PC-9 (cell line): ENCODE measurements around the gene TMEM156. TPM values are rescaled to one million over a fixed set of nuclear protein-coding genes. Genes with fewer than 3 reads are reported as not detected.

Source experiments
- BruUV-seq: library from RNA; stranded (reverse); fragments of 400-500 nt; replicated peaks from 2 replicates; lab custom pipeline; 2021; lab: Mats Ljungman, UMichigan
- CTCF ChIA-PET: fragments of 300-600 bp; sonication (Branson Sonifier 250); formaldehyde crosslinking; loops from one replicate; lab custom pipeline; 2022; ENCODE audit warnings: antibody characterized with exemption; lab: Charles Lee
- POLR2A ChIA-PET: fragments of 300-600 bp; sonication (Branson Sonifier 250); formaldehyde crosslinking; loops from one replicate; lab custom pipeline; 2022; ENCODE audit warnings: antibody characterized with exemption; ENCODE audit not compliant: unreplicated experiment; lab: Charles Lee
- DNase-seq, 2 experiments: peaks; one replicate each; pipeline versions ENCODE4 v3.0.0 to v3.0.0-alpha.2; 2015 to 2022; ENCODE audit warnings: mixed read lengths in 1 of 2
- H2AFZ ChIP-seq: fragments of 200-600 bp; sonication (generic); 2 replicates; pipeline ENCODE4 v1.8.1; 2017; ENCODE audit warnings: antibody characterized with exemption
- H3F3A ChIP-seq: fragments of 200-600 bp; sonication (generic); 2 replicates; pipeline ENCODE4 v1.8.1; 2017; ENCODE audit warnings: antibody characterized with exemption, mild to moderate bottlenecking, low read depth; ENCODE audit not compliant: insufficient read depth
- H3K27ac ChIP-seq: fragments of 200-600 bp; sonication (generic); 2 replicates; pipeline ENCODE4 v1.6.1; 2016; ENCODE audit warnings: mixed run types
- H3K27me3 ChIP-seq: fragments of 200-600 bp; sonication (generic); 2 replicates; pipeline ENCODE4 v1.6.1; 2016; ENCODE audit warnings: low read depth, mixed run types; ENCODE audit not compliant: insufficient read depth
- H3K36me3 ChIP-seq: fragments of 200-600 bp; sonication (generic); 2 replicates; pipeline ENCODE4 v1.6.1; 2016; ENCODE audit warnings: low read depth, mixed run types
- H3K4me1 ChIP-seq: fragments of 200-600 bp; sonication (generic); replicated peaks from 2 replicates; pipeline ENCODE4 v1.6.1; 2016; ENCODE audit warnings: mixed run types; ENCODE audit not compliant: insufficient read depth
- H3K4me2 ChIP-seq: fragments of 200-600 bp; sonication (generic); 2 replicates; pipeline ENCODE4 v1.6.1; 2017; ENCODE audit warnings: mixed run types
- H3K4me3 ChIP-seq: fragments of 200-600 bp; sonication (generic); 2 replicates; pipeline ENCODE4 v1.6.1; 2016; ENCODE audit warnings: mixed run types
- H3K79me2 ChIP-seq: fragments of 200-600 bp; sonication (generic); 2 replicates; pipeline ENCODE4 v1.6.1; 2017; ENCODE audit warnings: low read depth, mixed run types
- H3K9me2 ChIP-seq: fragments of 200-600 bp; sonication (generic); 2 replicates; pipeline ENCODE4 v1.8.1; 2017; ENCODE audit warnings: mild to moderate bottlenecking; ENCODE audit not compliant: insufficient read depth
- H3K9me3 ChIP-seq: fragments of 200-600 bp; sonication (generic); 2 replicates; pipeline ENCODE4 v1.8.1; 2016; ENCODE audit warnings: low read depth; ENCODE audit not compliant: insufficient read depth
- H4K20me1 ChIP-seq: fragments of 200-600 bp; sonication (generic); 2 replicates; pipeline ENCODE4 v1.8.1; 2017; ENCODE audit not compliant: insufficient read depth
- EZH2 ChIP-seq: fragments of 200-600 bp; sonication (generic); IDR thresholded peaks from 2 replicates; pipeline ENCODE4 v1.8.0; 2017; ENCODE audit warnings: antibody characterized with exemption, low read depth
- intact Hi-C: fragments of 100-400 bp; cut with micrococcal nuclease; formaldehyde crosslinking; loops from one replicate; pipeline ENCODE4 v1.10.0; 2022; ENCODE audit not compliant: unreplicated experiment
- total RNA-seq: library from RNA; stranded (reverse); gene quantifications from 2 replicates; pipeline ENCODE4 v1.2.3, GENCODE V29; 2021
- TF ChIP-seq, protein P1 (sequence below): fragments of 200-600 bp; sonication (generic); conservative IDR thresholded peaks from 2 replicates; pipeline ENCODE4 v1.6.1; 2017; ENCODE audit warnings: mixed run types, antibody characterized with exemption, mild to moderate bottlenecking, moderate library complexity

Gene TMEM156
- total RNA-seq, 1 experiment from 2014 or later, result 29.3 TPM

DNA sequence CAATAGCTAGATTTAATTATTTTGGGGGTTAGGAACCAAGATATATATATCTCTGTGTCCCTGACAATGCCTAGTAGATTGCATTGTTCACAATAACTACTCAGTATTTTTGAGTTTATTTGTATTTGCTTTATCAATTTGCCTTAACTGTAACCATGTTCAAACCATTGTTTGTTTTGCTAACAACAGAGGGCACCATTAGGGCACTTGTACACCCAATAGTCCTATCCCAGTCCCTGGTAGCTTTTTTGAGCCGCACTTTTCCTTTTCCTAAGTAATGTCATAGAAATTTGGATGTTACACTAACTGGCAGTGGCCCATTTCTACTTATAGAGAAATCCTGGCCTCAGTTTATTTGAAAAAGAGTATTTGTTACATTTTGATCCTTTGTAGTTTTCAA, 29.2 kb upstream of the TMEM156 start:
- ChIA-PET CTCF (no interaction called here), POLR2A (no interaction called here)
- intact Hi-C loops, result no loop called here
- H3K9me2 ChIP-seq, result peaks cover 4% of the 10 kb centered on the region; the same call in 1 of the 2 replicates
- peaks cover 9% of the 10 kb centered on the region; the same call in 1 of the 2 replicates for H3K36me3 ChIP-seq
- H3K4me3 ChIP-seq, result no peak overlapping the region
- no peaks in the 10 kb centered on the region for H3K4me1 ChIP-seq
- BruUV-seq, result no TSS peak
- H3F3A ChIP-seq, result peaks cover 14% of the 10 kb centered on the region; the same call in 1 of the 2 replicates
- H3K27me3 ChIP-seq, result no peaks in the 10 kb centered on the region
- H2AFZ ChIP-seq, result no peak overlapping the region
- peaks cover 90% of the 10 kb centered on the region for H3K79me2 ChIP-seq
- TF ChIP-seq, protein P1, sequence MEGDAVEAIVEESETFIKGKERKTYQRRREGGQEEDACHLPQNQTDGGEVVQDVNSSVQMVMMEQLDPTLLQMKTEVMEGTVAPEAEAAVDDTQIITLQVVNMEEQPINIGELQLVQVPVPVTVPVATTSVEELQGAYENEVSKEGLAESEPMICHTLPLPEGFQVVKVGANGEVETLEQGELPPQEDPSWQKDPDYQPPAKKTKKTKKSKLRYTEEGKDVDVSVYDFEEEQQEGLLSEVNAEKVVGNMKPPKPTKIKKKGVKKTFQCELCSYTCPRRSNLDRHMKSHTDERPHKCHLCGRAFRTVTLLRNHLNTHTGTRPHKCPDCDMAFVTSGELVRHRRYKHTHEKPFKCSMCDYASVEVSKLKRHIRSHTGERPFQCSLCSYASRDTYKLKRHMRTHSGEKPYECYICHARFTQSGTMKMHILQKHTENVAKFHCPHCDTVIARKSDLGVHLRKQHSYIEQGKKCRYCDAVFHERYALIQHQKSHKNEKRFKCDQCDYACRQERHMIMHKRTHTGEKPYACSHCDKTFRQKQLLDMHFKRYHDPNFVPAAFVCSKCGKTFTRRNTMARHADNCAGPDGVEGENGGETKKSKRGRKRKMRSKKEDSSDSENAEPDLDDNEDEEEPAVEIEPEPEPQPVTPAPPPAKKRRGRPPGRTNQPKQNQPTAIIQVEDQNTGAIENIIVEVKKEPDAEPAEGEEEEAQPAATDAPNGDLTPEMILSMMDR, result no peak
- no peak for TF ChIP-seq EZH2
- no peak for DNase-seq
- H3K4me2 ChIP-seq, result no peak overlapping the region
- no peaks in the 10 kb centered on the region for H3K9me3 ChIP-seq
- no peak overlapping the region for H3K27ac ChIP-seq
- peaks cover 8% of the 10 kb centered on the region for H4K20me1 ChIP-seq

DNA sequence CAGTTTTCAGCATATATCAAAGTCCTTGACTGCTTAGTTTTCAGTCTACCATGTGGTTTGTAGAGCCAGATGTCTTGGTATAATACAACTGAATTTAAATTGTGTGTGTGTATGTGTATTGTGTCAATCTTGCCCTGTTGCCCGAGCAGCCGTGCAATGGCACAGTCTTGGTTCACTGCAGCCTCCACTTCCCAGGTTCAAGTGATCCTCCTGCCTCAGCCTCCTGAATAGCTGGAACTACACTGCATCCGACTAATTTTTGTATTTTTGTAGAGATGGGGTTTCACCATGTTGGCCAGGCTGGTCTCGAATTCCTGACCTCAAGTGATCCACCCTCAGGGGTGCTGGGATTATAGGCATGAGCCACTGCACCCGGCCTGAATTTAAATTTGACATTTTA, 23.8 kb upstream of the TMEM156 start:
- no peak overlapping the region for H2AFZ ChIP-seq
- ChIA-PET CTCF (no interaction called here), POLR2A (no interaction called here)
- peaks cover 9% of the 10 kb centered on the region; the same call in 1 of the 2 replicates for H3K36me3 ChIP-seq
- intact Hi-C loops, result no loop called here
- no TSS peak for BruUV-seq
- no peak overlapping the region for H3K4me2 ChIP-seq
- no peak overlapping the region for H3K27ac ChIP-seq
- DNase-seq, result no peak
- H3K4me3 ChIP-seq, result no peak overlapping the region
- H3K9me3 ChIP-seq, result no peaks in the 10 kb centered on the region
- H3K9me2 ChIP-seq, result 0 out of 2 replicates have a peak, but pooled peaks cover 4% of the 10 kb centered on the region
- peaks cover 28% of the 10 kb centered on the region for H4K20me1 ChIP-seq
- H3K27me3 ChIP-seq, result no peaks in the 10 kb centered on the region
- H3K79me2 ChIP-seq, result peaks cover 97% of the 10 kb centered on the region
- H3F3A ChIP-seq, result peaks cover 16% of the 10 kb centered on the region; the same call in 1 of the 2 replicates
- H3K4me1 ChIP-seq, result no peaks in the 10 kb centered on the region; the same call in 1 of the 2 replicates
- TF ChIP-seq EZH2, result no peak
- TF ChIP-seq, protein P1, result no peak

DNA sequence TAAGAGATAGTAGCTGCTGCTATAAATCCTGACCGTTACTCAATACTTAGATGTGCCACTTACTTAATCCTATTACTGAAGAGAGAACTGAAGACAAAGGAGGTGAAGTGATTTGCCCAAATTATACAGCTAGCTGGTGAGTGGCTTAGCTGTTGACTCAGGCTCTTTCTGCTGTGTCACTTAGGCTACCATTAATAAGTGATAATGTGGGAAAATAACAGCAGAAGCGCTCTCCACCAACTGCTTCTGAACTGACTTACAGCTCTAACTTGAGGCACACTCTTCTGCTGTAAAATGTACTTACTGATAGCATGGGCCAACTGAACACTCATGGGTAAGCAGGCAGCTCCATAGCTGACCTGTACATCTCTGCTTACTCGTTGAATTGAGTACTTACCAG, 22.3 kb upstream of the TMEM156 start:
- H3F3A ChIP-seq, result peaks cover 13% of the 10 kb centered on the region; the same call in 1 of the 2 replicates
- TF ChIP-seq, protein P1, result no peak
- TF ChIP-seq EZH2, result no peak
- H3K79me2 ChIP-seq, result peaks cover 97% of the 10 kb centered on the region
- H3K27me3 ChIP-seq, result no peaks in the 10 kb centered on the region
- DNase-seq, result no peak
- POLR2A ChIA-PET, result no interaction called here
- CTCF ChIA-PET, result no interaction called here
- H4K20me1 ChIP-seq, result peaks cover 29% of the 10 kb centered on the region
- H2AFZ ChIP-seq, result no peak overlapping the region
- BruUV-seq, result no TSS peak
- peaks cover 13% of the 10 kb centered on the region; the same call in 1 of the 2 replicates for H3K36me3 ChIP-seq
- H3K4me1 ChIP-seq, result no peaks in the 10 kb centered on the region; the same call in 1 of the 2 replicates
- no peak overlapping the region for H3K4me2 ChIP-seq
- H3K4me3 ChIP-seq, result no peak overlapping the region
- intact Hi-C loops, result no loop called here
- no peak overlapping the region; the same call in 1 of the 2 replicates for H3K27ac ChIP-seq
- 0 out of 2 replicates have a peak, but pooled peaks cover 4% of the 10 kb centered on the region for H3K9me2 ChIP-seq
- no peaks in the 10 kb centered on the region for H3K9me3 ChIP-seq
